ENCODE measurements around the gene OBSCN.

The OBSCN gene

GRCh38 chr1:228178737-228179684, 28.8 kb upstream of the OBSCN start:
- peak; percentile 86 for DNase-seq
- no peaks in the 10 kb centered on the region for H3K27me3 ChIP-seq
- TF ChIP-seq, protein P1, sequence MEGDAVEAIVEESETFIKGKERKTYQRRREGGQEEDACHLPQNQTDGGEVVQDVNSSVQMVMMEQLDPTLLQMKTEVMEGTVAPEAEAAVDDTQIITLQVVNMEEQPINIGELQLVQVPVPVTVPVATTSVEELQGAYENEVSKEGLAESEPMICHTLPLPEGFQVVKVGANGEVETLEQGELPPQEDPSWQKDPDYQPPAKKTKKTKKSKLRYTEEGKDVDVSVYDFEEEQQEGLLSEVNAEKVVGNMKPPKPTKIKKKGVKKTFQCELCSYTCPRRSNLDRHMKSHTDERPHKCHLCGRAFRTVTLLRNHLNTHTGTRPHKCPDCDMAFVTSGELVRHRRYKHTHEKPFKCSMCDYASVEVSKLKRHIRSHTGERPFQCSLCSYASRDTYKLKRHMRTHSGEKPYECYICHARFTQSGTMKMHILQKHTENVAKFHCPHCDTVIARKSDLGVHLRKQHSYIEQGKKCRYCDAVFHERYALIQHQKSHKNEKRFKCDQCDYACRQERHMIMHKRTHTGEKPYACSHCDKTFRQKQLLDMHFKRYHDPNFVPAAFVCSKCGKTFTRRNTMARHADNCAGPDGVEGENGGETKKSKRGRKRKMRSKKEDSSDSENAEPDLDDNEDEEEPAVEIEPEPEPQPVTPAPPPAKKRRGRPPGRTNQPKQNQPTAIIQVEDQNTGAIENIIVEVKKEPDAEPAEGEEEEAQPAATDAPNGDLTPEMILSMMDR (IDR thresholded peaks at IDR 0.05; ENCODE audit: low read depth, low read length), result no peak

GRCh38 chr1:228180271-228180958, 27.4 kb upstream of the OBSCN start:
- Histone ChIP-seq H3K27me3 (no peaks in the 10 kb centered on the region), H3K36me3 (peaks cover under 1% of the 10 kb centered on the region; the same call in 1 of the 2 replicates), H3K4me3 (ENCODE audit: low read depth, low read length) (no peak overlapping the region), H3K9me3 (no peaks in the 10 kb centered on the region), H3K4me1 (peaks cover 12% of the 10 kb centered on the region)
- TF ChIP-seq, protein P1 (IDR thresholded peaks at IDR 0.05; ENCODE audit: low read depth, low read length), result peak; percentile 61
- no peak for DNase-seq

More at GRCh38 chr1:228178737-228179684, 28.8 kb upstream of the OBSCN start:
- peaks cover 6% of the 10 kb centered on the region for H3K36me3 ChIP-seq
- no peak overlapping the region for H3K4me3 ChIP-seq (ENCODE audit: low read depth, low read length)
- H3K4me1 ChIP-seq, result peaks cover 9% of the 10 kb centered on the region
- no peaks in the 10 kb centered on the region for H3K9me3 ChIP-seq

DNA sequence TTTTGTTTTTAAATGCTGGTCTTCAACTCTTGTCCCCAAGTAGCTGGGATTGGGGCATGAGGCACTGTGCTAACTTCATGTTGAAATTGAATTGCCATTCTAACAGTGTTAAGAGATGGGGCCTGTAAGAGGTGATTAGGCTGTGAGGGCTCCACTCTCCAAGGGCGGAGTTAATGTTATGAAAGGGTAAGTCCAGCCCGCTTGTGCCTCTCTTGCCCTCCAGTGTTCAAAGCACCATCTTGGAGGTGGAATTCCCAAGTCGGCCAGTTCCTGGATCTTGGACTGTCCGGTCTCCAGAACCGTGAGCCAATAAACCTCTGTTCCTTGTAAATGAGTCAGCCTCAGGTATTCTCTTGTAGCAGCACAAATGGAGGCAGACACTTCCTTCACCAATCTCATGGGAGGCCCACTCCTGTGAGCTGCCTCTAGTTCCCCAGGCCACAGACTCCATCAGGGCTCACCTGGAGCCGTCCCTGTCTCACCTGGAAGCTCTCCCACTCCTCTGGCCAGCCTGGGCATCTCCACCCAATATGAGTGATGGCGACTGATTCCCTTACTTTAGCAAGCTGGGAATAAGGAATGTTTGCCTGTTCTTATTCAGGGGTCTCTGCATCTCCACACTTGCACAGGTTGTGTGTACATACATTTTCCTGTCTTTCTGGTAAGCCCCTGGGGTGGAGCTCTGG, 26.7 kb upstream of the OBSCN start:
- Histone ChIP-seq H3K4me1 (peaks cover 12% of the 10 kb centered on the region), H3K36me3 (no peaks in the 10 kb centered on the region), H3K4me3 (ENCODE audit: low read depth, low read length) (no peak overlapping the region), H3K9me3 (no peaks in the 10 kb centered on the region), H3K27me3 (no peaks in the 10 kb centered on the region)
- TF ChIP-seq, protein P1 (IDR thresholded peaks at IDR 0.05; ENCODE audit: low read depth, low read length), result no peak
- no peak for DNase-seq

DNA sequence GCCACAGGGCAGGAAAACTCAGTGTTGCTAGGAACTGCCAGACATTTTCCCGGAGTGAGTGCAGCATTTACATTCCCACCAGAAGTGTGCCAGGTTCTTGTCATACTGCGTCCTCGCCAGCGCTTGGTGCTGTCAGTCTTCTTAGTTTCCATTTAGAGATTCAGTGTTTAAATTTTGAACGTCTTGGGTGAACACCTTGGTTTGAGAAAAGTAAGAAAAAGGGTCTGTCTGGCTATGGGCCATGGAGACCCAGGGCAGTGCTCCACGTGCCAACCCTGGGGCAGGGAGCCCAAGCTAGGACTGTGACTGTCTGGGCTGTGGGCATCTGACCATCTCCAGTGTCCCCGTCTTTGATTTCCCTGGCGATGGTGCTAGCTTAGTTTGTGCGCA, 26.2 kb upstream of the OBSCN start:
- TF ChIP-seq, protein P1 (IDR thresholded peaks at IDR 0.05; ENCODE audit: low read depth, low read length), result no peak
- Histone ChIP-seq H3K4me1 (peaks cover 12% of the 10 kb centered on the region), H3K36me3 (no peaks in the 10 kb centered on the region), H3K27me3 (no peaks in the 10 kb centered on the region), H3K4me3 (ENCODE audit: low read depth, low read length) (no peak overlapping the region), H3K9me3 (no peaks in the 10 kb centered on the region)
- DNase-seq, result no peak

DNA sequence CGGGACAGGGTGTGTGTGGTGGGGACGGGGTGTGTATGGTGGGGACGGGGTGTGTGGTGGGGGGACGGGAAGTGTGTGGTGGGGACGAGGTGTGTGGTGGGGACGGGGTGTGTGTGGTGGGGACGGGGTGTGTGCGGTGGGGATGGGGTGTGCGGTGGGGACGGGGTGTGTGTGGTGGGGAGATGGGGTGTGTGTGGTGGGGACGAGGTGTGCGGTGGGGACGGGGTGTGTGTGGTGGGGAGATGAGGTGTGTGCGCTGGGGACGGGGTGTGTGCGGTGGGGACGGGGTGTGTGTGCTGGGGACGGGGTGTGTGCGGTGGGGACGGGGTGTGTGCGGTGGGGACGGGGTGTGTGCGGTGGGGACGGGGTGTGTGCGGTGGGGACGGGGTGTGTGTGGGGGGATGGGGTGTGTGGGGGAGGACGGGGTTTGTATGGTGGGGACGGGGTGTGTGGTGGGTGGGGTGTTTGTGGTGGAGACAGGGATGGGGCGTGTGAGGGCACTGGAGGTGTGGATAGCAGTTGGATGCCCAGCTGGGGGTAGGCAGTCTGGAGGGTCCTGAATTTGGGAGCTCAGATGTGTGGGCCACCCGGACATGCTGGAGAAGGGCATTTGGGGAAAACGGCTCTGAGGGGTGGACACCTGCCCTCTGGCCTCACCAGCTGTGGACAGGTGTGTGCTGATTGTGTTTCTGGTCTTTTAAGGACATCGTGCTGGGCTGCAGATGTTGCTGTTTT, 25.4 kb upstream of the OBSCN start:
- Histone ChIP-seq H3K4me1 (peaks cover 12% of the 10 kb centered on the region), H3K9me3 (no peaks in the 10 kb centered on the region), H3K4me3 (ENCODE audit: low read depth, low read length) (no peak overlapping the region), H3K27me3 (no peaks in the 10 kb centered on the region), H3K36me3 (no peaks in the 10 kb centered on the region)
- no peak for DNase-seq
- TF ChIP-seq, protein P1 (IDR thresholded peaks at IDR 0.05; ENCODE audit: low read depth, low read length), result no peak
